HCT116 (cell line): ENCODE results near the gene IFT122. TPM values are rescaled to one million over a fixed set of nuclear protein-coding genes. Genes with fewer than 3 reads are reported as not detected.

Experiments
- ATAC-seq: fragments of 200-7000 bp; cut with Tn5 transposase; 2 replicates; pipeline ENCODE4 v1.9.1; 2020; ENCODE audit warnings: mild to moderate bottlenecking, moderate library complexity
- BruUV-seq: library from RNA; stranded (reverse); fragments of 400-500 nt; replicated peaks from 2 replicates; lab custom pipeline; 2021; lab: Mats Ljungman, UMichigan
- CTCF ChIA-PET: fragments of 300-600 bp; sonication (Branson Sonifier 250); formaldehyde crosslinking; loops from one replicate; lab custom pipeline; 2021; ENCODE audit warnings: antibody characterized with exemption; lab: Charles Lee
- POLR2A ChIA-PET: fragments of 300-600, 350-600 bp; sonication (Branson Sonifier 250); formaldehyde crosslinking; loops from one replicate; lab custom pipeline; 2021; ENCODE audit warnings: antibody characterized with exemption; lab: Charles Lee
- RAD21 ChIA-PET, 2 experiments: fragments of 300-600 bp; sonication (Branson Sonifier 250); formaldehyde crosslinking; loops; one replicate each; lab custom pipeline; 2023; ENCODE audit warnings: low total read pairs in 2 of 2; ENCODE audit not compliant: uncharacterized antibody in 2 of 2, unreplicated experiment in 2 of 2, low non-redundant PET in 1 of 2; lab: Charles Lee
- DNase-seq: peaks from one replicate; pipeline ENCODE4 v3.0.0-alpha.2; 2010; ENCODE audit warnings: low read depth, low spot score
- H2AFZ ChIP-seq: fragments of 200-600 bp; shearing (Covaris generic), sonication (generic); 2 replicates; pipeline ENCODE4 v1.6.1; 2017; ENCODE audit warnings: low read depth, mixed run types, mixed read lengths, antibody characterized with exemption, low read length; ENCODE audit not compliant: poor library complexity, severe bottlenecking
- H3K27ac ChIP-seq: 2 replicates; pipeline ENCODE4 v1.5.1; 2012; ENCODE audit warnings: low read depth, low read length
- H3K27me3 ChIP-seq: fragments of 200-600 bp; sonication (generic); 2 replicates; pipeline ENCODE4 v1.6.1; 2016; ENCODE audit warnings: mixed run types, low read length, mixed read lengths; ENCODE audit not compliant: insufficient read depth
- H3K36me3 ChIP-seq, 2 experiments: fragments of 200-500 bp in 1 of 2; fragments of 200-600 bp in 1 of 2; sonication (Bioruptor generic) in 1 of 2; sonication (generic) in 1 of 2; 2 replicates each; pipeline versions ENCODE4 v1.5.1 to v1.6.1; 2014 to 2016; ENCODE audit warnings: low read length in 2 of 2, inconsistent platforms in 1 of 2, mixed read lengths in 1 of 2, mixed run types in 1 of 2; ENCODE audit not compliant: insufficient read depth in 2 of 2, control insufficient read depth in 1 of 2
- H3K4me1 ChIP-seq, 2 experiments: fragments of 200-600 bp in 1 of 2; sonication (generic) in 1 of 2; 2 replicates each; pipeline versions ENCODE4 v1.5.1 to v1.6.1; 2012 to 2017; ENCODE audit warnings: low read length in 2 of 2, inconsistent platforms in 1 of 2, mild to moderate bottlenecking in 1 of 2, mixed read lengths in 1 of 2, mixed run types in 1 of 2, moderate library complexity in 1 of 2; ENCODE audit not compliant: insufficient read depth in 2 of 2, control insufficient read depth in 1 of 2
- H3K4me2 ChIP-seq: fragments of 200-600 bp; sonication (generic); 2 replicates; pipeline ENCODE4 v1.6.1; 2017; ENCODE audit warnings: mixed run types, low read length, mixed read lengths
- H3K4me3 ChIP-seq, 2 experiments: fragments of 200-600 bp in 1 of 2; sonication (generic) in 1 of 2; replicated peaks in 1 of 2; 2 replicates each; pipeline ENCODE4 v1.5.1; 2011 to 2016; ENCODE audit warnings: low read length in 2 of 2, control low read depth in 1 of 2, low read depth in 1 of 2, mild to moderate bottlenecking in 1 of 2, mixed read lengths in 1 of 2, mixed run types in 1 of 2
- H3K79me2 ChIP-seq: fragments of 200-600 bp; sonication (generic); 2 replicates; pipeline ENCODE4 v1.6.1; 2017; ENCODE audit warnings: mild to moderate bottlenecking, mixed run types, low read length, moderate library complexity, mixed read lengths; ENCODE audit not compliant: insufficient read depth
- H3K9ac ChIP-seq: fragments of 200-600 bp; sonication (generic); 2 replicates; pipeline ENCODE4 v1.6.1; 2016; ENCODE audit warnings: low read length, mixed read lengths
- H3K9me2 ChIP-seq: fragments of 200-600 bp; sonication (generic), shearing (Covaris generic); 2 replicates; pipeline ENCODE4 v1.6.1; 2017; ENCODE audit warnings: mixed run types, mild to moderate bottlenecking, moderate library complexity; ENCODE audit not compliant: insufficient read depth
- H3K9me3 ChIP-seq, 2 experiments: fragments of 200-500 bp in 1 of 2; fragments of 200-600 bp in 1 of 2; sonication (Bioruptor generic) in 1 of 2; sonication (generic) in 1 of 2; 2 replicates each; pipeline ENCODE4 v1.6.1; 2014 to 2017; ENCODE audit warnings: low read length in 2 of 2, mixed read lengths in 2 of 2, inconsistent platforms in 1 of 2, low read depth in 1 of 2, mild to moderate bottlenecking in 1 of 2, mixed run types in 1 of 2, moderate library complexity in 1 of 2; ENCODE audit not compliant: control insufficient read depth in 1 of 2, insufficient read depth in 1 of 2
- H4K20me1 ChIP-seq: fragments of 200-600 bp; sonication (generic), shearing (Covaris generic); 2 replicates; pipeline ENCODE4 v1.6.1; 2017; ENCODE audit warnings: mixed run types, mild to moderate bottlenecking, moderate library complexity; ENCODE audit not compliant: insufficient read depth
- CEBPB ChIP-seq: IDR thresholded peaks from 2 replicates; pipeline ENCODE4 v1.6.1; 2012; ENCODE audit warnings: low read depth
- EGR1 ChIP-seq: IDR thresholded peaks from 2 replicates; pipeline ENCODE4 v1.6.1; 2012; ENCODE audit warnings: low read depth
- ELF1 ChIP-seq: IDR thresholded peaks from 2 replicates; pipeline ENCODE4 v1.6.1; 2012; ENCODE audit warnings: low read depth, borderline replicate concordance
- EZH2 ChIP-seq: fragments of 200-600 bp; sonication (generic); IDR thresholded peaks from 2 replicates; pipeline ENCODE4 v1.6.1; 2017; ENCODE audit warnings: antibody characterized with exemption, mixed run types
- FOSL1 ChIP-seq: IDR thresholded peaks from 2 replicates; pipeline ENCODE4 v1.6.1; 2012; ENCODE audit warnings: low read depth
- JUND ChIP-seq: IDR thresholded peaks from 2 replicates; pipeline ENCODE4 v1.6.1; 2012
- POLR2A ChIP-seq: IDR thresholded peaks from 2 replicates; pipeline ENCODE4 v1.7.0; 2011; ENCODE audit warnings: borderline replicate concordance; ENCODE audit not compliant: insufficient read depth, insufficient read length; ENCODE audit errors: extremely low read depth
- POLR2AphosphoS5 ChIP-seq: IDR thresholded peaks from 2 replicates; pipeline ENCODE4 v1.6.1; 2011; ENCODE audit warnings: mild to moderate bottlenecking, low read depth, low read length, moderate library complexity
- SIN3A ChIP-seq: IDR thresholded peaks from 2 replicates; pipeline ENCODE4 v1.6.1; 2012; ENCODE audit warnings: low read depth
- SP1 ChIP-seq: IDR thresholded peaks from 2 replicates; pipeline ENCODE4 v1.6.1; 2012; ENCODE audit warnings: low read depth
- SRF ChIP-seq: IDR thresholded peaks from 2 replicates; pipeline ENCODE4 v1.6.1; 2012; ENCODE audit warnings: low read depth
- TCF7L2 ChIP-seq: IDR thresholded peaks from 2 replicates; pipeline ENCODE4 v1.7.0; 2011; ENCODE audit warnings: borderline replicate concordance, inconsistent platforms; ENCODE audit not compliant: insufficient read depth, insufficient read length; ENCODE audit errors: extremely low read depth
- YY1 ChIP-seq: IDR thresholded peaks from 2 replicates; pipeline ENCODE4 v1.6.1; 2011; ENCODE audit warnings: low read length, low read depth, moderate library complexity, mild to moderate bottlenecking; ENCODE audit not compliant: insufficient replicate concordance; ENCODE audit errors: extremely low read depth
- ZNF274 ChIP-seq: fragments of 200-500 bp; sonication (Bioruptor generic); IDR thresholded peaks from 2 replicates; pipeline ENCODE4 v1.6.1; 2014; ENCODE audit warnings: mild to moderate bottlenecking, low read depth, low read length, inconsistent platforms
- intact Hi-C: fragments of 100-400 bp; cut with micrococcal nuclease; formaldehyde crosslinking; loops from 2 replicates; pipeline ENCODE4 v1.10.0; 2022
- total RNA-seq: library from RNA; stranded (reverse); gene quantifications from one replicate; pipeline ENCODE4 v1.2.1, GENCODE V29; 2021; ENCODE audit not compliant: unreplicated experiment
- TF ChIP-seq, protein P1 (sequence below): IDR thresholded peaks from 2 replicates; pipeline ENCODE4 v1.6.1; 2011; ENCODE audit warnings: mild to moderate bottlenecking, low read length, moderate library complexity; ENCODE audit not compliant: insufficient replicate concordance; ENCODE audit errors: extremely low read depth
- TF ChIP-seq, protein P2 (sequence below): IDR thresholded peaks from 2 replicates; pipeline ENCODE4 v1.6.1; 2012

The IFT122 gene
- total RNA-seq, 1 experiment from 2014 or later: 21.4 TPM

DNA sequence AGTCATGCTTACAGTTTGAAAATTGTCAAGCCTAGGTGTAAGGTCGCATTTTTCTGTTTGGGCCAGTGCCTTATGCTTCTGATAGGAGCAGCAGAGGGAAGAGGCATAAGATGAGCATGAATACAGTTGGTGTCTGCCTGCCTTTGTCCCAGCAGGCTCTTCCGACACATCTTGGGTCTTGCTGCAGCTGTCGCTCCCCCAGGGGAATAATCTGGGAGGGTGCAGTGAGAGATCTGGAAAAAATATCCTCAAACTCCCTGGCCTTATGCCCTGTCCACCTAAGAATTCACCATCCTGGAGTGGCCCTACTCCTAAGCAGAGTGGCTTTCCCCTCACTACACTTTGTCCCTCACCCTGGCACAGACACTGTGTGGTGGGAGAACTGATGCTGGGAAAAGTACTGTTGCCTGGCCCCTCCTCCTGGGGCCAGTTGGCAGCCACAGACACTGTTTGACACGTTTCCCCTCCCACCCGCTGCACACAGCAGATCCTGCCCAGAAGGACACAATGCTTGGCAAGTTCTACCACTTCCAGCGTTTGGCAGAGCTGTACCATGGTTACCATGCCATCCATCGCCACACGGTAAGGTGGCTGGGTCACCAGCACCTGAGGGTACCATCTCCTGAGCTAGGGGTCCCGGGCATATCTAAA, 67.3 kb downstream of the IFT122 start (continued):
- TF ChIP-seq FOSL1: no peak
- TF ChIP-seq SIN3A: no peak
- no peak for TF ChIP-seq CEBPB
- TF ChIP-seq YY1: no peak
- no peak for TF ChIP-seq ELF1

DNA sequence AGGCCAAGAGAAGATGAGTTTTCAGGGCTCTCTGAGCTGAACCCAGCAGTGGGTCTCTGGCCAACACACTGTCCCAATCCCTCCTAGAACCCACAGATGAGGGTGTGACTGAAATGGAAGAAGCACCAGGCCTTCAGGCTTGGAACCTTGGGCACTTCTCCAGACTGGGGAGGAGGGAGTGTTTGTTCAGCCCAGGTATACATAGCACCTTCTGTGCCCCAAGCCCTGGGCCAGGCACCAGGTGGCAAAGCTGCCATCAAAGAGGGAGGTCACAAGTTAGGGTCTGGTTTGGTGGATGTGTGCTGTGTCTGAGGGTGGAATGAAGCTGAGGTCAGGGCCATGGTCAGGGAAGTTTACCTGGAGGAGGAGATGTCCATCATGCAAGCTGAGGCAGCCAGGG, 72.6 kb downstream of the IFT122 start:
- Histone ChIP-seq H3K9me2 (no peaks in the 10 kb centered on the region), H3K4me2 (no peak overlapping the region), H3K4me1 (no peaks in the 10 kb centered on the region), H3K27me3 (no peaks in the 10 kb centered on the region), H3K4me3 (no peak overlapping the region), H3K9ac (no peak overlapping the region), H2AFZ (no peak overlapping the region), H4K20me1 (no peaks in the 10 kb centered on the region)
- intact Hi-C loops: no loop called here
- ATAC-seq: no peak
- no TSS peak for BruUV-seq
- no peak for TF ChIP-seq JUND
- TF ChIP-seq SP1: no peak
- no peak for TF ChIP-seq SRF
- no peak for TF ChIP-seq YY1
- no peak for TF ChIP-seq POLR2AphosphoS5
- TF ChIP-seq, protein P1, sequence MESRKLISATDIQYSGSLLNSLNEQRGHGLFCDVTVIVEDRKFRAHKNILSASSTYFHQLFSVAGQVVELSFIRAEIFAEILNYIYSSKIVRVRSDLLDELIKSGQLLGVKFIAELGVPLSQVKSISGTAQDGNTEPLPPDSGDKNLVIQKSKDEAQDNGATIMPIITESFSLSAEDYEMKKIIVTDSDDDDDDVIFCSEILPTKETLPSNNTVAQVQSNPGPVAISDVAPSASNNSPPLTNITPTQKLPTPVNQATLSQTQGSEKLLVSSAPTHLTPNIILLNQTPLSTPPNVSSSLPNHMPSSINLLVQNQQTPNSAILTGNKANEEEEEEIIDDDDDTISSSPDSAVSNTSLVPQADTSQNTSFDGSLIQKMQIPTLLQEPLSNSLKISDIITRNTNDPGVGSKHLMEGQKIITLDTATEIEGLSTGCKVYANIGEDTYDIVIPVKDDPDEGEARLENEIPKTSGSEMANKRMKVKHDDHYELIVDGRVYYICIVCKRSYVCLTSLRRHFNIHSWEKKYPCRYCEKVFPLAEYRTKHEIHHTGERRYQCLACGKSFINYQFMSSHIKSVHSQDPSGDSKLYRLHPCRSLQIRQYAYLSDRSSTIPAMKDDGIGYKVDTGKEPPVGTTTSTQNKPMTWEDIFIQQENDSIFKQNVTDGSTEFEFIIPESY: no peak
- no peak for TF ChIP-seq EZH2
- TF ChIP-seq CEBPB: no peak
- no peak for TF ChIP-seq EGR1
- TF ChIP-seq FOSL1: no peak
- TF ChIP-seq ZNF274: no peak
- TF ChIP-seq POLR2A: no peak
- TF ChIP-seq, protein P2, sequence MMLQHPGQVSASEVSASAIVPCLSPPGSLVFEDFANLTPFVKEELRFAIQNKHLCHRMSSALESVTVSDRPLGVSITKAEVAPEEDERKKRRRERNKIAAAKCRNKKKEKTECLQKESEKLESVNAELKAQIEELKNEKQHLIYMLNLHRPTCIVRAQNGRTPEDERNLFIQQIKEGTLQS: no peak
- no peak for TF ChIP-seq TCF7L2
- no peak for TF ChIP-seq ELF1
- TF ChIP-seq, all 23 proteins: peak for 0
- DNase-seq: no peak
- no peaks in the 10 kb centered on the region for H3K9me3 ChIP-seq
- CTCF ChIA-PET: no interaction called here
- RAD21 ChIA-PET: no interaction called here
- POLR2A ChIA-PET: no interaction called here
- no peaks in the 10 kb centered on the region for H3K79me2 ChIP-seq
- H3K27ac ChIP-seq: no peak overlapping the region
- no peaks in the 10 kb centered on the region for H3K36me3 ChIP-seq
